Smooth muscle cell (in vitro differentiated cells): ENCODE results near the gene SLX4IP. TPM values are rescaled to one million over a fixed set of nuclear protein-coding genes. Genes with fewer than 3 reads are reported as not detected.

Source experiments
- DNase-seq: peaks from one replicate; lab custom pipeline; 2025; ENCODE audit not compliant: unreplicated experiment; lab: John Stamatoyannopoulos, UW
- H2AFZ ChIP-seq: fragments of 200-600 bp; sonication (generic); 2 replicates; pipeline ENCODE4 v1.6.0; 2016; ENCODE audit warnings: antibody characterized with exemption, low read depth, mild to moderate bottlenecking
- H3F3A ChIP-seq: fragments of 200-600 bp; sonication (generic); 2 replicates; pipeline ENCODE4 v1.6.0; 2017; ENCODE audit warnings: antibody characterized with exemption, low read depth
- H3K27ac ChIP-seq: fragments of 200-600 bp; sonication (generic); 2 replicates; pipeline ENCODE4 v1.5.1; 2016; ENCODE audit warnings: low read depth, mild to moderate bottlenecking
- H3K27me3 ChIP-seq: fragments of 200-600 bp; sonication (generic); 2 replicates; pipeline ENCODE4 v1.6.1; 2016; ENCODE audit warnings: low read depth, mild to moderate bottlenecking
- H3K36me3 ChIP-seq: fragments of 200-600 bp; sonication (generic); 2 replicates; pipeline ENCODE4 v1.5.1; 2016; ENCODE audit warnings: low read depth
- H3K4me1 ChIP-seq: fragments of 200-600 bp; sonication (generic); 2 replicates; pipeline ENCODE4 v1.5.1; 2016; ENCODE audit warnings: low read depth
- H3K4me2 ChIP-seq: fragments of 200-600 bp; sonication (generic); 2 replicates; pipeline ENCODE4 v1.6.0; 2016; ENCODE audit warnings: mild to moderate bottlenecking
- H3K4me3 ChIP-seq: fragments of 200-600 bp; sonication (generic); 2 replicates; pipeline ENCODE4 v1.5.1; 2016; ENCODE audit warnings: mild to moderate bottlenecking
- H3K79me2 ChIP-seq: fragments of 200-600 bp; sonication (generic); 2 replicates; pipeline ENCODE4 v1.6.0; 2016; ENCODE audit warnings: low read depth, mild to moderate bottlenecking
- H3K9ac ChIP-seq: fragments of 200-600 bp; sonication (generic); 2 replicates; pipeline ENCODE4 v1.6.0; 2016; ENCODE audit warnings: low read depth
- H3K9me3 ChIP-seq: fragments of 200-600 bp; sonication (generic); replicated peaks from 2 replicates; pipeline ENCODE4 v1.5.1; 2016; ENCODE audit warnings: low read depth
- H4K20me1 ChIP-seq: fragments of 200-600 bp; sonication (generic); 2 replicates; pipeline ENCODE4 v1.6.0; 2016; ENCODE audit warnings: low read depth
- CTCF ChIP-seq: fragments of 200-600 bp; sonication (generic); IDR thresholded peaks from 2 replicates; pipeline ENCODE4 v1.5.1; 2017; ENCODE audit warnings: borderline replicate concordance, mild to moderate bottlenecking, antibody characterized with exemption; ENCODE audit not compliant: insufficient read depth, poor library complexity, severe bottlenecking
- WGBS: methylation state at CpG from one replicate; pipeline ENCODE4 v1.1.7; 2016; ENCODE audit warnings: low lambda C conversion rate; 5-methylcytosine and 5-hydroxymethylcytosine counted together
- polyA plus RNA-seq: library from polyadenylated mRNA; unstranded; fragments of >200 nt; fragmentation: Nextera tagmentation; extraction: Ambion mirVana; gene quantifications from 2 replicates; pipeline ENCODE4 v1.2.1, GENCODE V29; 2016
- total RNA-seq: library from RNA; depleted of rRNA; stranded (reverse); fragments of >200 nt; gene quantifications from 2 replicates; pipeline ENCODE4 v1.2.3, GENCODE V29; 2014

SLX4IP gene
- total and polyA plus RNA-seq, 2 experiments from 2014 or later, result 1.2 to 6.2 TPM

- no peak overlapping the region for H3K4me2 ChIP-seq
- no peaks in the 10 kb centered on the region for H4K20me1 ChIP-seq
- no peak overlapping the region for H3K9ac ChIP-seq
These were observed 37.8 kb downstream of the SLX4IP start for GRCh38 chr20:10472871-10473270.

GRCh38 chr20:10474606-10475184, 39.6 kb downstream of the SLX4IP start:
- 82% methylated on average over 11 of the region's 11 CpGs for WGBS
- Histone ChIP-seq H4K20me1 (no peaks in the 10 kb centered on the region), H2AFZ (no peak overlapping the region), H3K4me2 (no peak overlapping the region), H3K9ac (no peak overlapping the region), H3K79me2 (no peaks in the 10 kb centered on the region), H3K27ac (no peak overlapping the region), H3K4me1 (peaks cover 9% of the 10 kb centered on the region), H3K9me3 (no peaks in the 10 kb centered on the region), H3K4me3 (no peak overlapping the region), H3K27me3 (no peaks in the 10 kb centered on the region), H3F3A (no peaks in the 10 kb centered on the region), H3K36me3 (no peaks in the 10 kb centered on the region)
- TF ChIP-seq CTCF, result no peak
- no peak for DNase-seq

More at GRCh38 chr20:10472871-10473270, 37.8 kb downstream of the SLX4IP start:
- H3K27ac ChIP-seq, result no peak overlapping the region
- no peak for DNase-seq
- no peak for TF ChIP-seq CTCF
- no peaks in the 10 kb centered on the region for H3K79me2 ChIP-seq
- H3K4me3 ChIP-seq, result no peak overlapping the region
- peaks cover 7% of the 10 kb centered on the region for H3F3A ChIP-seq
- 79% methylated on average over 2 of the region's 2 CpGs for WGBS
- no peaks in the 10 kb centered on the region for H3K27me3 ChIP-seq
- peaks cover 27% of the 10 kb centered on the region for H3K4me1 ChIP-seq
- no peak overlapping the region for H2AFZ ChIP-seq
- H3K36me3 ChIP-seq, result no peaks in the 10 kb centered on the region
- no peaks in the 10 kb centered on the region for H3K9me3 ChIP-seq

- H3K4me2 ChIP-seq, result no peak overlapping the region
- H3K79me2 ChIP-seq, result no peaks in the 10 kb centered on the region
- H3K4me3 ChIP-seq, result no peak overlapping the region
- H3F3A ChIP-seq, result no peaks in the 10 kb centered on the region
- H3K9me3 ChIP-seq, result no peaks in the 10 kb centered on the region
- H3K27ac ChIP-seq, result no peak overlapping the region
- DNase-seq, result no peak
- no peaks in the 10 kb centered on the region for H3K36me3 ChIP-seq
- no peaks in the 10 kb centered on the region for H4K20me1 ChIP-seq
- WGBS, result 75% methylated on average over 2 of the region's 2 CpGs
- TF ChIP-seq CTCF, result no peak
- no peaks in the 10 kb centered on the region for H3K27me3 ChIP-seq
- H3K9ac ChIP-seq, result no peak overlapping the region
- peaks cover 6% of the 10 kb centered on the region for H3K4me1 ChIP-seq
- no peak overlapping the region for H2AFZ ChIP-seq
These were observed 40.1 kb downstream of the SLX4IP start for GRCh38 chr20:10475225-10475624.

GRCh38 chr20:10476319-10476724, 41.2 kb downstream of the SLX4IP start:
- Histone ChIP-seq H3K9me3 (no peaks in the 10 kb centered on the region), H3K79me2 (no peaks in the 10 kb centered on the region), H3K4me3 (no peak overlapping the region), H3K27me3 (no peaks in the 10 kb centered on the region), H3F3A (no peaks in the 10 kb centered on the region), H3K4me2 (no peak overlapping the region), H3K36me3 (no peaks in the 10 kb centered on the region), H3K4me1 (peaks cover 6% of the 10 kb centered on the region), H3K27ac (no peak overlapping the region), H3K9ac (no peak overlapping the region), H4K20me1 (no peaks in the 10 kb centered on the region), H2AFZ (no peak overlapping the region)
- TF ChIP-seq CTCF, result no peak
- no peak for DNase-seq
- WGBS, result 98% methylated on average over 3 of the region's 3 CpGs
